GM12892 (cell line): ENCODE data around the gene FAH.
"Not testable (repeated sequence)": the region's sequence is repeated elsewhere in the genome, so short reads cannot be mapped to it uniquely, and the experiment has no call there.

Source experiments
- DNase-seq: peaks from one replicate; pipeline ENCODE4 v3.0.0; 2011; ENCODE audit not compliant: insufficient read length
- FAIRE-seq: peaks from 2 replicates; lab custom pipeline; 2011; peaks lifted over from hg19 to GRCh38; lab: Jason Lieb, UNC
- POLR2A ChIP-seq: IDR thresholded peaks from 2 replicates; pipeline ENCODE4 v1.6.1; 2011; ENCODE audit warnings: low read depth, low read length, control low read depth
- POLR2AphosphoS5 ChIP-seq: IDR thresholded peaks from 2 replicates; pipeline ENCODE4 v1.6.1; 2011; ENCODE audit warnings: low read depth, low read length, control low read depth
- TAF1 ChIP-seq: IDR thresholded peaks from 2 replicates; pipeline ENCODE4 v1.6.1; 2011; ENCODE audit warnings: low read depth, mild to moderate bottlenecking, control low read depth, low read length, borderline replicate concordance

The FAH gene

DNA sequence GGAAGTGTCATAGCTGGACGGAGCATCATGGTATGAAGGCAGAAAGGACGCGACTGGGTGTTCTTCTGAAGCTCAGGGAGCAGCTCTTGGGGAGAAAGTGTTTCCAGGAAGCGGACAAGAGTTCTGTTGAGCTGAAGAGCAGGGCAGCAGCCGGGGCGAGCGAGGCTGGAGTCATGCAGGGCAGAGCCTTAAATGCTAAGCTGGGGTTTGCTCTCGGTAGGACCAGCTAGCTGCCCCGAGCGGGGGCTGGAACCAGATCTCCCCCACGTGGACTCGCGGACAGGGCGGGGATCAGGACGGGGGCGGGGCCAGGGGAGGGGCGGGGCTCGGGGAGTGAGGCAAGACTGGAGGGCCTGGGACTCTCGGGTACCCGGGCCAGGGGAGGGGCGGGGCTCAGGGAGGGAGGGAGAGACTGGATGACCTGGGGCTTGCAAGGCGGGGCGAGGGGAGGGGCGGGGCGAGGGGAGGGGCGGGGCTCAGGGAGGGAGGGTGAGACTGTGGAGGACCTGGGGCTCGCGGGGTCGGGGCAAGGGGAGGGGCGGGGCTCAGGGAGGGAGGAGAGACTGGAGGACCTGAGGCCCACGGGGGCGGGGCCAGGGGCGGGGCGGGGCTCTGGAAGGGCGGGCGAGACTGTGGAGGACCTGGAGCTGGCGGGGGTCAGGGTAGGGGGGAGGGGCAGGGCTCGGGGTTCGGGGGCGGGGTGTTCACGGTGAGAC is 461 bp upstream of the FAH start:
- FAIRE-seq (no peak), DNase-seq (peak; percentile 92)
- TF ChIP-seq POLR2A (peak; percentile 23; the same call in 1 of the 2 replicates), TAF1 (no peak), POLR2AphosphoS5 (no peak)

DNA sequence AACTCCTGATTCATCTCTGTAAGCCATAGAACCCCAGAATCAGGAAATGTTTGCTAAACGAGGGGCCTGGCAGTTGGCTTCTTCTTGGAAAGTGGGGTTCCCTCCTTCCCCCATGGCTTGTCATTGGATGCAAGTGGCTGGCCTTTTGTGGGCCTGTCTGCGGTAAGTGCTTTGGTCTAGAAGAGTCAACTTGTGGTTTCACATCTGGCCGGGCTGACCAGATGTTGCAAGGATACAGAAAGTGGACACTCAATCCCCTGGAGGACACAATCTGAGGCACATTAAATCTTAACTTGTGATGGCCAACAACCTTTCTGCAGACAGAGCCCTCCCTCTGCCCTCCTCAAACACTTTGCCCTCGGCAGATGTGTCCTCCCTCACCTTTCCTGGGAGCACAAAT is 1.1 kb downstream of the FAH start:
- DNase-seq (no peak), FAIRE-seq (peak; percentile 21)
- no peak for TF ChIP-seq TAF1
- no peak for TF ChIP-seq POLR2A
- TF ChIP-seq POLR2AphosphoS5 = no peak

DNA sequence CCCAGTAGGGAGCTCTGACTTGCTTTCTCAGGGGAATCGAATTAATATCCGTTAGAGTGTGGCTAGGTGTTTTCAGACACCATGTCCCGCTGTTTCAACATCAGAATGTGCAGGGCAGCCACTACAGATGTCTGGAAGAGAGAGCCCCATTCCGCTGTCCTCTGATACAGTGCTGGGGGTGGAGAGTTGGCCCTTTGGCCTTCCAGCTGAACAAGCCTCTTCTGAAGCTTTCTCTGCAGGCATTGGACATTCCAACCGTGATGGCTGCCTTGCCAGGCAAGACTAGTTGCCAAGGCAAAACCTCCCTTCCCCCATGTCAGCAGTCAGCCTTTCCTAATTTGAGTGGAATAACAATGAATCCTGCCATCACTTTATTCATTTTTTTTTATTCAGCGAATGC is 1.5 kb downstream of the FAH start:
- FAIRE-seq = peak; percentile 33
- no peak for DNase-seq
- TF ChIP-seq POLR2AphosphoS5 (no peak), TAF1 (no peak), POLR2A (no peak)

DNA sequence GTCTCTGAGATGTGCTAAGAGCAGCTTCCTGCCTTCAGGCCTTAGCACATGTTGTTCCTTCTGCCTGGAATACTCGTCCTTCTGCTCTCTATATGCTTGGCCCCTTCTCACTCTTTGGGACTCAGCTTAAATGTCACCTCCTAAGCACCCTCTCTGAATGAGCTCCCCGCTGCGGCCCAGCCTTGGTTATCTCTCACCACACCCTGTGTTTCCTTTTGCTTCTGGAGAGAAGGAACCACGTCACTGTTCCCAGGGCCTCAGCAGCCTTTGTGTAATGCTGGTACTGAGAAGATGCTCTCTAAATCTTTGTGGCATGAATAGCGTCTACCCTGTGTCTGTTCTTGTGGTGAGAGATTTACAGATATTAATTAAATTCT is 2.2 kb downstream of the FAH start:
- DNase-seq (no peak), FAIRE-seq (no peak)
- TF ChIP-seq TAF1 (no peak), POLR2AphosphoS5 (no peak), POLR2A (no peak)

DNA sequence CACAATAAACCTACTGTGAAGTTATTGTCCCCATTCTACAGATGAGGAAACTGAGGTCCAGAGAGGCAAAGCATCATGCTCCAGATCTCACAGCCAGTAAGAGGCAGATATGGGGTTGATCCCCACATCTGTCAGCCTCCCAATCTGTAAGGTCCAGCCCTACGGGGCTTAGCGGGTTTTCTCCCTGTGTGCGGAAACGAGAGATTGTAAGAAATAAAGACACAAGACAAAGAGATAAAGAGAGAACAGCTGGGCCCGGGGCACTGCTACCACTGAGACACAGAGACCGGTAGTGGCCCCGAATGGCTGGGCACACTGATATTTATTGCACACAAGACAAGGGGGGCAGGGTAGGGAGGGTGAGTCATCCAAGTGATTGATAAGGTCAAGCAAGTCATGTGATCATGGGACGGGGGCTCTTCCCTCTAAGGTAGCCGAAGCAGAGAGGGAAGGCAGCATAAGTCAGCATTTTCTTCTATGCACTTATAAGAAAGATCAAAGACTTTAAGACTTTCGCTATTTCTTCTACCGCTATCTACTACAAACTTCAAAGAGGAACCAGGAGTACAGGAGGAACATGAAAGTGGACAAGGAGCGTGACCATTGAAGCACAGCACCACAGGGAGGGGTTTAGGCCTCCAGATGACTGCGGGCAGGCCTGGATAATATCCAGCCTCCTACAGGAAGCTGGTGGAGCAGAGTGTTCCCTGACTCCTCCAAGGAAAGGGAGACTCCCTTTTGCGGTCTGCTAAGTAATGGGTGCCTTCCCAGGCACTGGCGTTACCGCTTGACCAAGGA is 2.8 kb downstream of the FAH start:
- DNase-seq, FAIRE-seq: not testable (repeated sequence)

DNA sequence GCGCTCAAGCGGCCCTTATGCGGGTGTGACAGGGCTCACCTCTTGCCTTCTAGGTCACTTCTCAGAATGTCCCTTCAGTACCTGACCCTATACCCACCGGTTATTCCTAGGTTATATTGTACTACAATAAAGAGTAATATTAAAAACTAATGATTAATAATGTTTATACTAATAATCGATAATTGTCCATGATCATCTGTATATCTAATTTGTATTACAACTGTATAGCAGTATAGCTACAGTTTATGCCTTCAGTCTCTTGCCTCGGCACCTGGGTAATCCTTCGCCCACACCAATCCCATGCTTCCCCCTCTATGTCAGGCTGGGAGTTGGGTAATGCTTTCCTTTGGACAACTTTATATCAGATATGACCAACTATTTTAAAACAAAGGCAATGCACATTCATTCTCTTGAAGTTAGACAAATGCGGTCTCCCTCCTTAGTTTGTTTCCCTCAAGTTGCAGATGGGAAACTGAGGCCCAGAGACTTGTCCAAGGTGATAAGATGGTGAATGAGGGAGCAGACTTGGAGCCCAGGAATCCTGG is 3.4 kb downstream of the FAH start:
- TF ChIP-seq TAF1 (no peak), POLR2A (no peak), POLR2AphosphoS5 (no peak)
- no peak for FAIRE-seq
- DNase-seq = no peak

DNA sequence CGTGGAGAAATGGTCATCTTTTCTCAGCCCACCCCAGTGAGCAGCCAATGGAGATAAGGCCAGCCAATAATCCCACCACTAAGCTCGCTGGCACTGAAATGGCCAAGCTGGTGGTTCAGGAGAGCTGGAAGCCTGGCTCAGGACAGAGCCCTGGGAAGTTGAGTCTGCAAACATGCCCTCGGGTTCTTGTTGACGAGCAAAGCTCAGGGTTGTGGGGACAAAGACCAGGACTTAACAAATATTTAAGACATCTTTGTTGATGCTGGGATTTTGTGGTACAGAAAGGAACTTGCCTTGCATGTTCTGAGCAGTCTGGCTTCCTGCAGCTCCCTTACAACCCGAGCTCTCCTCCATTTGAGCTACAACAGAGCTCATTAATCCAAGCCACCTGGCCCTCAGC is 4.4 kb downstream of the FAH start:
- no peak for FAIRE-seq

DNA sequence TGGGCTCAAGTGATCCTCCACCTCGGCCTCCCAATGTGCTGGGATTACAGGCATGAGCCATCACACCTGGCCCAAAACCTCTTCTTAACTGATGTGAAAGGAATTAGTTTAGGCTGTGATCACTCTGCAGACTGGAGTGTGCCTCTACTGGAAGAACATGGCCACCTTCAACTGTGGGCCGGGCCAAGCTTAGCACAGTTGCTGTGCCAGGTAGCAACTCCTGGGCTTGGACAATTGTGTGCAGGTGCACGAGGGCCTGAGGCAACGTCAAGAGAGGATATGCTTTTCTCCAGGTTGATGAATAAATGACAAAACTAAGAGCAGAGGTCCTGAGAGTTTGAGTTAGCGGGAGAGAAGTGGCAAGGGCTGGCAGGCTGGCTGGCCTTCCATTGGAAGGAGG is 6.5 kb downstream of the FAH start:
- TF ChIP-seq POLR2AphosphoS5 (no peak), TAF1 (no peak), POLR2A (no peak)
- DNase-seq (no peak), FAIRE-seq (no peak)

More for the DNA sequence above, 4.4 kb downstream of the FAH start:
- TF ChIP-seq POLR2A = no peak
- TF ChIP-seq TAF1 = no peak
- TF ChIP-seq POLR2AphosphoS5 = no peak
- DNase-seq = no peak

DNA sequence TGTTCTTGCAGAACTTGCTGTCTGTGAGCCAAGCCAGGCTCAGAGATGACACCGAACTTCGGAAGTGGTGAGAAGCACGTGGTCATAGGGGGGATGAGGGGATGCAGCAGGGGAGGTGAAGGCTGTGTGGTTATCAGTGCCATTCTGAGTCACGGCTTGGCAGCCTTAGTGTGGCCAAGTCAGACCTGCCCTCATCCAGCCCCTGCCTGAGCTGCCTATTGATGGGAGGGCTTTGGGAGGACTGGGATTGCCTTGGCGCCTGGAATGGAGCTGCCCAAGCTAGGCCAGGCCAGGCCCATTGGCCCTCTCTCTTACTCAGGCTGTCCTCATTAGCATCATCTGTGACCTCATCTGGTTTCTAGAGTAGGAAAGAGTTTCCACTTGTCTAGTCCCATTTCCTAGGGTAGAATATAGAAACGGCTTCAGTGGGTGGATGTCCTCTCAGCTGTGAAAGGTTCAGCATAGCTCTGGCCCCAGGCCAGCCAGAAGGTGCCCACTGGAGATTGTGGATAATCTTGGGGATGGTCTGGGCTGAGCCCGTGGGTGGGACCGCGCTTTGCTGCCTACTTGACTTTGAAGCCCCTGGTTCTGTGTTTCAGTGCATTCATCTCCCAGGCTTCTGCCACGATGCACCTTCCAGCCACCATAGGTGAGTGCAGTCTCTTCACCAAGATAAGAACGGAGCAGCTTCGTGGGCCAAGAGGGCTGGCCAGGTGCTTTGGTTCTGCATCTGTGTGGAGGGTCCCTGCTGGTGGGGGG is 7.2 kb downstream of the FAH start:
- DNase-seq (no peak), FAIRE-seq (peak; percentile 61)
- no peak for TF ChIP-seq TAF1
- no peak for TF ChIP-seq POLR2A
- no peak for TF ChIP-seq POLR2AphosphoS5

DNA sequence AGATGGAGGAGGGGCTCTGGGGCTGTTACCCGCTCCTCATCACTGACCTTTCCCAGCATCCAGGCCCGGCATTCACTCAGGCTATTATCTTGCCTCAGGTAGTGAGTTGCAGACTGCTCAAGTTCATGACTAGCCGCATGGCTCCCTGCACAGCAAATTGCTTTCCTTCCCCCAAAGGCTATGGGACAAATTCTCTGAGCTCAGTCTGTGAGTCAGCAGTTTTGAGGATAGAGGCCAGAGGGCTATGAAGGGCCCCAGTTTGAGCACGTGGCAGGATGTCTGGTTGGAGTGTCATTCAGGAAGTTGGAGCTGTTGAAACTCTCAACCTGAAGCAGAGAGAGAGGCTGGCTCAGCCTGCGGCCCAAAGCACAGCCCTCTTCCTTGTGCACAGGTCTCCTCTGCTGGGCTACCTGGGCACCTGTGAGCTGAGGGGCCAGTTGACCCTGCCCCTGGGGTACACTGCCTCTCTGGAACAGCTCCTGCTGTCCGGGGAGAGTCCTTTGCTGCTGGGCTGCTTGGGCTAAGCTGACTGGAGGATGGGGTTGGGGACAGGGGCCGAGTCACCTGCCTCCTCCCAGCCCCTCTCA is 7.9 kb downstream of the FAH start:
- FAIRE-seq (peak; percentile 78), DNase-seq (peak; percentile 59)
- TF ChIP-seq POLR2A (peak; percentile 31; the same call in 1 of the 2 replicates), POLR2AphosphoS5 (0 out of 2 replicates have a peak, but pooled peaks have one; percentile 35), TAF1 (no peak)
